GM18858 (cell line): ENCODE results near the gene CKS1B.
"Not testable (repeated sequence)": the region's sequence is repeated elsewhere in the genome, so short reads cannot be mapped to it uniquely, and the experiment has no call there.

Experiments used
- ATAC-seq: cut with Tn5 transposase; IDR thresholded peaks from one replicate; pipeline ENCODE4 v1.9.1; 2021; ENCODE audit not compliant: unreplicated experiment

Gene CKS1B

DNA sequence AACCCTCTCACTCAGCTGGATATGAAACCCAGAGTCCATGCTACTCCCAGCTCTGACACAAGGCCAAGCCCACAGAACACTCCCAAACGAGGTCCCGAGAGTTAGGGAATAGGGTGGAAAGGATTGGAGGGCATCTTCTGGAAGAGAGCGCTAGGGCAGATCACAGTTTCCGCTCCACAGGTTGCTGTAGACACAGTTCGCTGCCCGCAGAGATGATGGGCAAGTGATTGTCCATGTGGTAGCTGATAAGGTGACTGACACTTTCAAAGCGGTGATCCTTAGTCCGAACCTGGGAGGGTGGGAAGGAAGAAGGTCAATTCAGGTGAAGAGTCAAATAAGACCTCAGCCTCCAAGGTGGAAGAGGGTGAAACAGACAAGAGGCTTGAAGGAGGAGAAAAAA is 10.8 kb upstream of the CKS1B start:
- ATAC-seq = no peak

DNA sequence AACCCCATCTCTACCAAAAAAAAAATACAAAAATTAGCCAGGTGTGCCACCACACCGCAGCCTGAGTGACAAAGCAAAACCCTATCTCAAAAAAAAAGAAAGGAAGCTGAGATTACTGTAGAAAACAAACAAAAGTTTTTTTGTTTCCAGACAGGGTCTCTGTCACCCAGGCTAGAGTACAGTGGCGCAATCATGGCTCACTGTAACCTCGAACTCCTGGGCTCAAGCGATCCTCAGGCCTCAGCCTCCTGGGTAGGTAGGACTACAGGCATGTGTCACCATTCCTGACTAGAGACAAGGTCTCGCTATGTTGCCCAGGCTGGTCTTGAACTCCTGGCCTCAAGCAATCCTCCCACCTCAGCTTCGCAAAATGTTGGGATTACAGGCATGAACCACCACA is 10.1 kb upstream of the CKS1B start:
- ATAC-seq = no peak

DNA sequence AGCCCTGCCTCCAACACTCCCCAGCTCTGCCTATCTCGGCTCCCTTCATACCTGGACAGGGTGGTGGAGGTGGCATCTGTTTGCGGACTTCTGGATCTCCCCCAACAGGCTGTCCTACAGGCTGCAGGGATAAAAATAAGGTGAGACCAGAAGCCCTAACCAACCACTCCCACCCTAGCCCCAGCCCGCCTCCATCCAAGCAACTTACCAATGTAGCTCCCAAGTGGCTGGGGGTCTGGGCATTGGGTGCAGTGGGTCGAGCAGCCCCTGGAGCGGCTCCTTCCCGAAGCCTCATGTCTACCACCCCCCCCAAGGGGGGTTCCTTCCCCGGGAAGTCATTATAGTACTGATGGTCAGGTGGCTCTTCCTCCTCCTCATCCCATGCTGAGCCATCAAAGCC is 8.4 kb upstream of the CKS1B start:
- no peak for ATAC-seq

DNA sequence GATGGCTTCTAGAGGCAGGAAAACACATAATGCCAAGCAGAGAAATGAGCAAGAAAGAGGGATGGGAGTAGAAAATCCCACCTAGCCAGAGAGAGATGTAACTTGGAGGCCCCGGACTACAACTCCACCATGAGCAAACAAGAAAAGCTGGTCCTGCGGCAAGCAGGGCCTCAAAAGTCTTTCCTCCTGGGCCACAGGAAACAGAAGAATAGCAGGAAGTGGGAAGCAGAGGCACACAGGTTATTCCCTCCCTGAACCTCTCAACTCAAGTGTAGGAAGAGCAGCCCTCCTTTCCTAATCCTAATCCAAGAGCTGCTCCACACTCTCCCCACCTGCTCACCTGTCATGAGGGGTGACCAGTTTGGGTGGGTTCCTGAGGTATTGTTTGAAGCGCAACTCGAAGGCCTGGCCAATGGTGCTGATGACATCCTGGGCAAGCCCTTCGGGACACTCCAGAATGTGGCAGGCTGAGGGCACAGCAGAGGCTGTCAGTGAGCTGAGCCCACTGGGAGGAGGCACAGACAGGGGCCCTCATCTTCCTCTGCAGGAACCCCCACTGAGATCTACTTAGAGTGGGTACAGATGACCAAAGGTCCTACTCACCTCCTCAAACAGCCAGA is 7.0 kb upstream of the CKS1B start:
- no peak for ATAC-seq

DNA sequence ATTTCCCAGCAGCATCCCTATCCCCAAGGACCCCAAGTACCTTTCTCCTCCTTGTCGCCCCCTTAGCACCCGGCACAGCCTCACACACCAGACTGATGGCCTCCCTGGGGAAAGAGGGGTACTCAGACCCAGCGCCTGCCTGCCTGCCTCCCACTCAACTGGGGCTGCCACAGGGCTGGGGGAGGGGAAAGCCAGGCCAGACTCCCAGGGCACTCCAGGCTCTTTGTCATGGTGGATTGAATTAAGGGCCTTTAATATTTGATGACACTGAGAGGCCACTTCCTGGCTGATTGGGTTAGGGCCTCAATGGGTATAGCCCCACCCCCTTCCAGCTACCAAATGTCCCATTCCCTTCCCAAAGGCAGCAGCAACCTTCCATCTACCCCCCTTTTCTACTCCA is 5.8 kb upstream of the CKS1B start:
- no peak for ATAC-seq

GRCh38 chr1:154969246-154969645 is 5.2 kb upstream of the CKS1B start:
- ATAC-seq = no peak

DNA sequence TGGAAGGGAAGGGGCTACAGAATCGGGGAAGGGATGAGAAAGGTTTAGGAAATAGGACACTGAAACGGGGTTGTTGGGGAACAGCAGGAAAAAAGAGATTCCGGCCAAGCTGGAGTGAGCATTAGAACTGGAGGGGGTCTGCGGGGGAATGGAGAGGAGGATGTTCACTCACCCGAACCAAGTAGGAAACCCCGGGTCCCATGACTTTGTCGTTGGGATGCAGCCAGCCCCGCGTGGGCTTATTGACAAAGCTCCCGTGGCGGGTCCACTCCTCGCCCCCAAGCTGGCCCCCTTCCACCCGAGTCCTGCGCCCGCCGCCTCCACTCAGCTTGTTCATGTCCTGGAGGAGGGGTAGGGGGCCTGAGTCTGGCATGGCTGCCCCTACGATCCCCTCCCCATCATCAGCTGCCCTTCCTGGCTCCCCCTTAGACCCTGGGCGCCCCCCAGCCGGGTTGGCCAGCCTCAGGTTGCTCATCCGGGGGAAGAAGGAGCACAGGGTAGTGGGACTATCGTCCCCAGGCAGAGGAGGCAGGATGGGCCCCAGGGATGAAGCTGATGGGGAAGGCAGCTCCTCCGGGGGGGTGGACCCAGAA is 4.5 kb upstream of the CKS1B start:
- no peak for ATAC-seq

- no peak for ATAC-seq
These were observed 3.7 kb upstream of the CKS1B start, which contains the start of gene SHC1 for GRCh38 chr1:154970631-154971340. SHC1 (minus strand) TSS chr1:154970747; CDS start chr1:154970526, 221 bp downstream.

GRCh38 chr1:154971341-154971998 is 3.0 kb upstream of the CKS1B start:
- ATAC-seq = no peak

DNA sequence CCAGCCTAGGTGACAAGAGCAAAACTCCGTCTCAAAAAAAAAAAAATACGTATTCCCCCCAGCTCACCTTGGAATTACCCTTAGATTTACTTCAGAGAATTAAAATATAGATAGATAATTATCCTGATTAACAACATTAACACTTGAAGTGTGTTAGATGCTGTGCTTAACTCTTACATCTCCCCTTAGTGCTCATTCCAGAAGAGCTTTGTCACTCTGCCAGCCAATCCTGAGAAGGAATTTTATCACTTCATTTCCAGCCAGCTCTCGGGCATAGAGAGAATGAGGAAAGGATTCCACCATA is 2.3 kb upstream of the CKS1B start:
- no peak for ATAC-seq

- no peak for ATAC-seq
These were observed 1.8 kb upstream of the CKS1B start for GRCh38 chr1:154972517-154973343.

GRCh38 chr1:154973344-154974101 is 958 bp upstream of the CKS1B start:
- ATAC-seq = no peak

GRCh38 chr1:154974808-154975408 is 427 bp downstream of the CKS1B start:
- ATAC-seq = peak; percentile 26

DNA sequence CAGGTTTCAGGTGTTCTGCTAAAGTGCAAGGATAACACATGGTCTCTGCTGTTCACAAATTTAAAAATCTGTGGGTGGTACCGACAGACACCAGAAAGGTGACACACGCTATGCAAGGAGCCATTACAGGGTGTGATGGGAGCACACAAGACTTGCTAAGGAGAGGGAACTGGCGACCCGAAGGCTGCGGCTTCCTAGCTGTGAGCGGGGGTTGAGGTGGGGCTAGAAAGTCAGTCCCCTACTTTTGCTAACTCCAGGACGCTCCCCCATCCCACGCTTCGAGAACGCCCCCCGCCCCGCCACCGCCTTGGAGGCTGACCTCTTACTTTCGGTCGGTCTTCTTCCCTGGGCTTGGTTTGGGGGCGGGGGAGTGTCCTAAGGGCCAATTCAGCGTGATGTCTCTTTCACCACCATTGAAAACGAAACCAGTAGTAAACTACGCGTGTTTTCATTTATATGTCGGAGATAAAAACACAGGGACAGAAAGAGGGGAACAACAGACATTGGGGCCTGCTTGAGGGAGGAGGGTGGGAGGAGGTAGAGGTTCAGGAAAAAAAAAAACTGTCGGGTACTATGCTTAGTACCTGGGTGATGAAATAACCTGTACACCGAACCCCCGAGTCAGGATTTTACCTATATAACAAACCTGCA is 1.1 kb downstream of the CKS1B start:
- ATAC-seq = no peak

GRCh38 chr1:154977762-154978161 is 3.3 kb downstream of the CKS1B start:
- not testable (repeated sequence) for ATAC-seq

- no peak for ATAC-seq
These were observed 3.9 kb downstream of the CKS1B start for GRCh38 chr1:154978360-154978759.

DNA sequence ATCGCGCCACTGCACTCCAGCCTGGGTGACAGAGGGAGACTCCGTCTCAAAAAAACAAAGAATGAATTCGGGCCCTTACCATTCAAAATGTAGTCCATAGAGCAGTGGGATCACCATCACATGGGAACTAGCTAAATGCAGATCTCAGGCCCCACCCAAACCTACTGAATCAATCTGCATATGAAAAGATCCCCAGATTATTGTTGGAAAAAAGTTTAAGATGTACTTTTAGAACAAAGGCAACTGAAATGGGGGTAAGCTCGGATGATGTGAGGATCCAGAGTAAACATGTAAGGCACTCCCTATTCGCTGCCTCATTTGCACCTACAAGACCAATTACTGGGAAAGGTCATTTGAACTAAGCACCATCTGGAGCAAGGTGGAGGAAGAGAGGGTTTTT is 7.9 kb downstream of the CKS1B start:
- ATAC-seq = no peak

DNA sequence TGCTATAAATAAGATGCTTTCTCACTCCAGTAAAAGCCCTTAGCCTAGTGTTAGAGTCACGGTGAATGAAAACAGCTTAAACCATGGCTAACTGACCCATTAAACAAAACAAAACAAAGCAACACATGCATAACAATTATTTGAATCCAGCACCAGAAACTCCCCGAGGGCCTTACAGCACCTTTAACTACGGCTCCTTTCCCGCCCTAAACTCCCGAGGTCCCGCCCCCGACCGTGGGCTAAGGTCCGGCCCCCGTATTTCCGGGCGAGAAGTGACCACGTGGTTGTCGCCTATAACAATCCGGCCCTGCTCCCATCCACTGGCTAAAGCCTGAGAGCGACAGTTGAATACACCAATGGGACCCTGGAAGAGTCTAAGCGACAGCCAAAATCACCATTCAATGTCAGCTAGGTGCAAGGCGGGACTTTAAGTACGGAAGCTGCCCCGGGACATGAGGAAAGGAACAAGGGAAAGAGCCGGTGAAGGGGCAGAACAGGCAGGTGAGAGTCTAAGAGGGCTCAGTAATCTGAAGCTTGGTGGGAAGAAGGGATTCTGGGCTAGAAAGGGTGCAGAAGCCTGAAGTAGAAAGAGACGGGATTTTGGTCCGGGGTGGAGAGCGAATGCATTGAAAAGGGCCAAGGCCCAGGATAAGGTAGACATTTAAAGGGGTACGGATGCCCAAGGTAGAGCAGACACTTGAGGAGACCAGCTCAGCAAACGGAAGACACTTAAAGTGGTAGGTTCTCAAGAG is 8.6 kb downstream of the CKS1B start, which contains the start of gene FLAD1:
FLAD1 (plus strand) TSS at position 448 of the 752 bp plus-strand sequence. CDS start 351 bp downstream, outside the sequence.
- peak; percentile 95 for ATAC-seq
